H9 (cell line): ENCODE results near the gene ENTPD6. TPM values are rescaled to one million over a fixed set of nuclear protein-coding genes. Genes with fewer than 3 reads are reported as not detected.

Experiments
- DNase-seq: peaks from one replicate; pipeline ENCODE4 v3.0.0-alpha.2; 2017
- H2AFZ ChIP-seq: one replicate; pipeline ENCODE4 v1.6.1; 2013; ENCODE audit warnings: mild to moderate bottlenecking, low read length, control low read depth, moderate library complexity
- H2AK5ac ChIP-seq: 2 replicates; pipeline ENCODE4 v1.6.1; 2013; ENCODE audit warnings: low read length, control low read depth, mixed read lengths; ENCODE audit not compliant: insufficient read length
- H2BK120ac ChIP-seq: one replicate; pipeline ENCODE4 v1.6.1; 2013; ENCODE audit warnings: low read depth, mild to moderate bottlenecking, low read length, control low read depth, inconsistent platforms; ENCODE audit not compliant: poor library complexity, severe bottlenecking
- H2BK12ac ChIP-seq: 2 replicates; pipeline ENCODE4 v1.6.1; 2013; ENCODE audit warnings: low read length, control low read depth, mixed read lengths, low read depth; ENCODE audit not compliant: insufficient read length
- H2BK15ac ChIP-seq: 2 replicates; pipeline ENCODE4 v1.6.1; 2013; ENCODE audit warnings: low read depth, low read length, control low read depth
- H2BK20ac ChIP-seq: one replicate; pipeline ENCODE4 v1.6.1; 2013; ENCODE audit warnings: low read depth, mild to moderate bottlenecking, low read length, control low read depth, inconsistent platforms; ENCODE audit not compliant: poor library complexity, severe bottlenecking
- H2BK5ac ChIP-seq: 2 replicates; pipeline ENCODE4 v1.6.1; 2013; ENCODE audit warnings: low read length, control low read depth, mixed read lengths; ENCODE audit not compliant: insufficient read length
- H3K14ac ChIP-seq: 2 replicates; pipeline ENCODE4 v1.6.1; 2013; ENCODE audit warnings: low read length, control low read depth; ENCODE audit not compliant: insufficient read depth
- H3K18ac ChIP-seq: 2 replicates; pipeline ENCODE4 v1.6.1; 2013; ENCODE audit warnings: low read depth, mild to moderate bottlenecking, mixed read lengths, low read length, control low read depth; ENCODE audit not compliant: insufficient read length
- H3K23ac ChIP-seq: 2 replicates; pipeline ENCODE4 v1.6.1; 2013; ENCODE audit warnings: low read length, control low read depth, mixed read lengths, low read depth; ENCODE audit not compliant: insufficient read length
- H3K23me2 ChIP-seq: 2 replicates; pipeline ENCODE4 v1.6.1; 2013; ENCODE audit warnings: low read depth, mild to moderate bottlenecking, mixed read lengths, low read length, control low read depth; ENCODE audit not compliant: insufficient read length, poor library complexity, severe bottlenecking
- H3K27ac ChIP-seq: 2 replicates; pipeline ENCODE4 v1.5.1; 2013; ENCODE audit warnings: low read length, control low read depth, mixed read lengths, low read depth; ENCODE audit not compliant: insufficient read length
- H3K27me3 ChIP-seq: 2 replicates; pipeline ENCODE4 v1.6.1; 2013; ENCODE audit warnings: low read length, control low read depth, inconsistent platforms; ENCODE audit not compliant: insufficient read depth
- H3K4ac ChIP-seq: 2 replicates; pipeline ENCODE4 v1.6.1; 2013; ENCODE audit warnings: low read depth, mild to moderate bottlenecking, control low read depth, inconsistent platforms, low read length, moderate library complexity
- H3K4me1 ChIP-seq: 2 replicates; pipeline ENCODE4 v1.6.1; 2013; ENCODE audit warnings: low read length, control low read depth, inconsistent platforms; ENCODE audit not compliant: insufficient read depth
- H3K4me2 ChIP-seq: 2 replicates; pipeline ENCODE4 v1.6.1; 2013; ENCODE audit warnings: low read length, control low read depth, mixed read lengths; ENCODE audit not compliant: insufficient read length, insufficient read depth
- H3K56ac ChIP-seq: 2 replicates; pipeline ENCODE4 v1.6.1; 2013; ENCODE audit warnings: low read depth, mild to moderate bottlenecking, mixed read lengths, low read length, control low read depth; ENCODE audit not compliant: insufficient read length
- H3K79me1 ChIP-seq: 2 replicates; pipeline ENCODE4 v1.6.1; 2013; ENCODE audit warnings: low read depth, mild to moderate bottlenecking, moderate library complexity, low read length, control low read depth, inconsistent platforms; ENCODE audit not compliant: insufficient read depth, poor library complexity, severe bottlenecking
- H3K79me2 ChIP-seq: 2 replicates; pipeline ENCODE4 v1.6.1; 2013; ENCODE audit warnings: low read length, control low read depth, inconsistent platforms; ENCODE audit not compliant: insufficient read depth
- H3K9ac ChIP-seq: 2 replicates; pipeline ENCODE4 v1.6.1; 2013; ENCODE audit warnings: low read length, control low read depth, mixed read lengths; ENCODE audit not compliant: insufficient read length; ENCODE audit errors: extremely low read depth
- H3K9me3 ChIP-seq: one replicate; pipeline ENCODE4 v1.6.1; 2013; ENCODE audit warnings: low read depth, low read length, inconsistent platforms; ENCODE audit not compliant: control insufficient read depth
- H3T11ph ChIP-seq: one replicate; pipeline ENCODE4 v1.6.1; 2013; ENCODE audit warnings: mild to moderate bottlenecking, low read length, control low read depth, inconsistent platforms
- H4K20me1 ChIP-seq: one replicate; pipeline ENCODE4 v1.6.1; 2013; ENCODE audit not compliant: control insufficient read depth, insufficient read length, insufficient read depth
- H4K5ac ChIP-seq: 2 replicates; pipeline ENCODE4 v1.6.1; 2013; ENCODE audit warnings: low read depth, mild to moderate bottlenecking, mixed read lengths, low read length, control low read depth; ENCODE audit not compliant: insufficient read length
- H4K8ac ChIP-seq: replicated peaks from 2 replicates; pipeline ENCODE4 v1.6.1; 2013; ENCODE audit warnings: low read length, control low read depth, mixed read lengths, low read depth; ENCODE audit not compliant: insufficient read length
- H4K91ac ChIP-seq: 2 replicates; pipeline ENCODE4 v1.6.1; 2013; ENCODE audit warnings: low read depth, mild to moderate bottlenecking, moderate library complexity, mixed read lengths, low read length, control low read depth; ENCODE audit not compliant: insufficient read length
- H3K27ac Mint-ChIP-seq, 3 experiments: 2 replicates in 2 of 3; 3 replicates in 1 of 3; pipeline ENCODE4 v1.8.0; 2020 to 2021; ENCODE audit warnings: mixed read lengths in 3 of 3, mild to moderate bottlenecking in 1 of 3, moderate library complexity in 1 of 3
- H3K27me3 Mint-ChIP-seq: 2 replicates; pipeline ENCODE4 v1.8.0; 2021; ENCODE audit warnings: low read depth, mild to moderate bottlenecking, moderate library complexity, mixed read lengths
- H3K36me3 Mint-ChIP-seq, 3 experiments: 2 replicates in 2 of 3; 3 replicates in 1 of 3; pipeline ENCODE4 v1.8.0; 2020 to 2021; ENCODE audit warnings: low read depth in 3 of 3, mixed read lengths in 3 of 3; ENCODE audit not compliant: insufficient read depth in 1 of 3
- H3K4me1 Mint-ChIP-seq, 2 experiments: 2 replicates each; pipeline ENCODE4 v1.8.0; 2020; ENCODE audit warnings: mixed read lengths in 2 of 2
- H3K4me3 Mint-ChIP-seq, 2 experiments: 2 replicates in 1 of 2; 3 replicates in 1 of 2; pipeline ENCODE4 v1.8.0; 2020 to 2021; ENCODE audit warnings: mild to moderate bottlenecking in 2 of 2, mixed read lengths in 2 of 2, moderate library complexity in 1 of 2
- H3K9me3 Mint-ChIP-seq, 2 experiments: 2 replicates in 1 of 2; 3 replicates in 1 of 2; pipeline ENCODE4 v1.8.0; 2020; ENCODE audit warnings: mild to moderate bottlenecking in 2 of 2, mixed read lengths in 2 of 2, moderate library complexity in 1 of 2
- CTCF ChIP-seq: fragments of 200-600 bp; sonication (generic); conservative IDR thresholded peaks from 3 replicates; pipeline ENCODE4 v1.8.0; 2021; ENCODE audit warnings: antibody characterized with exemption, mild to moderate bottlenecking
- WGBS: extraction: QIAGEN DNeasy Blood & Tissue Kit; methylation state at CpG from one replicate; pipeline ENCODE4 v1.1.7; 2013; ENCODE audit warnings: missing lambda C conversion rate, low lambda C conversion rate, mixed read lengths; ENCODE audit not compliant: insufficient read length; ENCODE audit errors: extremely low coverage; 5-methylcytosine and 5-hydroxymethylcytosine counted together
- total RNA-seq: library from RNA; stranded (reverse); gene quantifications from 2 replicates; pipeline ENCODE4 v1.2.1, GENCODE V29; 2021

ENTPD6 gene
- total RNA-seq, 1 experiment from 2014 or later: 57.4 TPM

DNA sequence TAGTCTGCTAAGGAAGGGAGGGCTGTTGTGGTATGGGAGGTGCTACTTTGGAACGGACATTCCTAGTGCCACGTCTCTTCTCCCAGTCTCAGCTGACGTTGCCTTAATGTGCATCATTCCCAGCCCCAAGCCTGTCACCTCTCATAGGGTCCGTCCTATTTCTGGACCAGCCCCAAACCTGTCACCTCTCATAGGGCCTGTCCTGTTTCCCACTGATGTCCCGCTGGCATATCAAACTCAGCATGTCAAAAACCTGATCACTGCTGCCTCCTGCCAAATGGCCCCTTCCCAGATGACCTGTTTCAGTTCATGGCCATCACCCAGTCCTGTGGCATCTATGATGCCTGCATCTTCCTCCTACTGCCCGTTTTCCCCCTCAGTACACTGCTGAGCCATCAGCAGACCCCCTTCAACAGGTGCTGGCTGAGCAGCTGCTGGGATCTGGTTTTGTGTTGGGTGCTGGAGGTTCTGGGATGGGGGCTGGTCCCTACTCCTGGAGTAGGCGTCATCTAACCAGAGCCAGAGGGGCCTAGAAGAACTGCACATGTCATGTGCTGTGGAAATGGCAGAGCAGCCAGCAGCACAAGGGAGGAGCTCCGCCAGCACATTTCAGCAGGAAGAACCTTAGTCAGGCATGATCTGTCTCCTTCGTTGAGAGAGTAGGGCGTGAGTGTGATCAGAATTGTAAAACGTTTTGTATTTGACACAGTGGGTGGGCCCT is 3.3 kb downstream of the ENTPD6 start:
- H2BK15ac ChIP-seq: no peak overlapping the region
- H3K9me3 ChIP-seq: no peaks in the 10 kb centered on the region
- no peaks in the 10 kb centered on the region for H4K20me1 ChIP-seq
- no peak overlapping the region for H4K8ac ChIP-seq
- no peak overlapping the region for H2AFZ ChIP-seq
- H3K56ac ChIP-seq: no peak overlapping the region
- no peak overlapping the region for H3K4me2 ChIP-seq
- no peak overlapping the region for H3K9ac ChIP-seq
- no peak overlapping the region for H4K91ac ChIP-seq
- Mint-ChIP-seq H3K4me1 (peaks cover 27 to 35% of the 10 kb centered on the region in 2 experiments), H3K36me3 (no peaks in the 10 kb centered on the region; a peak in 1 of 7 replicates), H3K27ac (no peak overlapping the region; a peak in 1 of 7 replicates), H3K4me3 (no peak overlapping the region), H3K9me3 (no peaks in the 10 kb centered on the region), H3K27me3 (no peaks in the 10 kb centered on the region)
- no peaks in the 10 kb centered on the region; the same call in 1 of the 2 replicates for H3K4me1 ChIP-seq
- no peak overlapping the region for H2BK20ac ChIP-seq
- no peak overlapping the region for H3K14ac ChIP-seq
- DNase-seq: no peak
- H3K79me2 ChIP-seq: no peaks in the 10 kb centered on the region
- no peak overlapping the region for H3K4ac ChIP-seq
- H3K27me3 ChIP-seq: no peaks in the 10 kb centered on the region
- no peak overlapping the region for H3K27ac ChIP-seq
- no peak overlapping the region for H2AK5ac ChIP-seq
- no peak overlapping the region for H2BK120ac ChIP-seq
- H4K5ac ChIP-seq: no peak overlapping the region
- no peak overlapping the region for H3T11ph ChIP-seq
- no peak overlapping the region for H3K23ac ChIP-seq
- H3K79me1 ChIP-seq: no peaks in the 10 kb centered on the region
- H3K23me2 ChIP-seq: peaks cover 12% of the 10 kb centered on the region
- no CpG with 5 or more reads among the region's 11 CpGs for WGBS
- H2BK12ac ChIP-seq: no peak overlapping the region
- no peak overlapping the region for H2BK5ac ChIP-seq
- TF ChIP-seq CTCF: no peak
- H3K18ac ChIP-seq: no peak overlapping the region
